Activated CD4-positive, alpha-beta T cell treated with anti-CD3 and anti-CD28 coated beads, Interleukin-2, amount 10 ng/mL, durations not matched to agents 24 days and 14 days (primary cell): Measurements from ENCODE around the gene S100A7A. TPM values are rescaled to one million over a fixed set of nuclear protein-coding genes. Genes with fewer than 3 reads are reported as not detected.

Source experiments
- DNase-seq: peaks from one replicate; pipeline ENCODE4 v3.0.0; 2022
- H3K27ac Mint-ChIP-seq: one replicate; pipeline ENCODE4 v1.8.0; 2022; ENCODE audit warnings: mild to moderate bottlenecking, mixed read lengths
- H3K27me3 Mint-ChIP-seq: one replicate; pipeline ENCODE4 v1.8.0; 2022; ENCODE audit warnings: mixed read lengths
- H3K36me3 Mint-ChIP-seq: one replicate; pipeline ENCODE4 v1.8.0; 2022; ENCODE audit warnings: low read depth, mild to moderate bottlenecking, mixed read lengths
- H3K4me1 Mint-ChIP-seq: one replicate; pipeline ENCODE4 v1.8.0; 2021; ENCODE audit warnings: mixed read lengths
- H3K4me3 Mint-ChIP-seq: one replicate; pipeline ENCODE4 v1.8.0; 2022; ENCODE audit warnings: mild to moderate bottlenecking, moderate library complexity, mixed read lengths
- H3K9me3 Mint-ChIP-seq: one replicate; pipeline ENCODE4 v1.8.0; 2021; ENCODE audit warnings: mixed read lengths
- intact Hi-C: fragments of 100-400 bp; cut with micrococcal nuclease; formaldehyde crosslinking; loops from one replicate; pipeline ENCODE4 v1.15.1; 2023
- total RNA-seq: library from RNA; stranded (reverse); gene quantifications from 2 replicates; pipeline ENCODE4 v1.2.3, GENCODE V29; 2022

Gene S100A7A
- total RNA-seq, 1 donor from 2014 or later, result not detected

DNA sequence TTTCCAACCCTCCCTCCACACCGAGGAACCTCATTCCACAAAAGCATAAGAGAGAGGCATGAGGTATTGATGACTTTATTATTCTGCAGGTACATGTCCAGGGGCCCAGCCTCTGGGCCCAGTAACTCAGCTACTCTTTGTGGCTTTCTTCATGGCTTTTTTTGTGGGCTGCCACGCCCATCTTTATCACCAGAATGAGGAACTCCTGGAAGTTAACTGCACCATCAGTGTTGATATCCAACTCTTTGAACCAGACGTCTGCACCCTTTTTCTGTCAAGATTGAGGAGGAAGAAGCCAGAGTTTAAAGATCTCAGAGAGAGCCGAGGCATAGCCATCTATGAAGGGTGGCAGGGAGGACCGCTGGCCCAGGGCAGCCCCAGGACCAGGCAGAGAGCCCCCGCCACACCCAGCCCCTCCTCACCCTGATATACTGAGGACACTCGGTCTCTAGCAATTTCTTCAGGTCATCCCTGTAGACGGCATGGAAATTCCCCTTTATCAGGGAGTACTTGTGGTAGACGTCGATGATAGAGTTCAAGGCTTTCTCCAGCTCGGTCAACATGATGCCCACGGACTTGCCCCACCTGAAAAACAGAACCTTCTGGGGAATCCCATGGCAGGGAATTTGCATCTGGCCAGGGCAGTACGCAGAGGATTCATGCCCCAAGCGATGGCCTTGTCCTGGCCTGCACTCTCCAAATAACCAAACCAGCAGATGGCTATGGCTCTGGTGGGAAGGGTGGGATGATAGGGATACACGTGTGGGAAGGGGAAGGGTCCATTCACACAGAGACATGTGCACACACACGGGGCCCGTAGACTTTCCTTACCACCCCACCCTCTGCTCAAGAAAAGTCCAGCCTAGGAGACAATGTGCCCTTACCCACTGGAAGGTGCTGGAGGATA is 26.1 kb upstream of the S100A7A start:
- Mint-ChIP-seq H3K9me3 (no peaks in the 10 kb centered on the region), H3K4me3 (no peak overlapping the region), H3K36me3 (no peaks in the 10 kb centered on the region), H3K27me3 (peaks cover 4% of the 10 kb centered on the region), H3K4me1 (peaks cover 4% of the 10 kb centered on the region), H3K27ac (no peak overlapping the region)
- intact Hi-C loops, result no loop called here
- DNase-seq, result no peak

GRCh38 chr1:153390938-153391710 is 25.2 kb upstream of the S100A7A start, which contains the start of gene S100A8:
Gene S100A8 (minus strand): TSS chr1:153391073. CDS start chr1:153390535, 538 bp downstream.
- no peak for DNase-seq
- Mint-ChIP-seq H3K36me3 (no peaks in the 10 kb centered on the region), H3K9me3 (no peaks in the 10 kb centered on the region), H3K4me1 (peaks cover 4% of the 10 kb centered on the region), H3K4me3 (no peak within 1 kb of the TSS), H3K27me3 (peaks cover 4% of the 10 kb centered on the region), H3K27ac (no peak within 1 kb of the TSS)
- intact Hi-C loops, result no loop called here

GRCh38 chr1:153392258-153392657 is 24.1 kb upstream of the S100A7A start:
- Mint-ChIP-seq H3K9me3 (no peaks in the 10 kb centered on the region), H3K36me3 (no peaks in the 10 kb centered on the region), H3K27me3 (peaks cover 4% of the 10 kb centered on the region), H3K27ac (no peak overlapping the region), H3K4me1 (no peaks in the 10 kb centered on the region), H3K4me3 (no peak overlapping the region)
- intact Hi-C loops, result no loop called here
- DNase-seq, result no peak

GRCh38 chr1:153392822-153393221 is 23.5 kb upstream of the S100A7A start:
- intact Hi-C loops, result no loop called here

GRCh38 chr1:153393926-153394325 is 22.4 kb upstream of the S100A7A start:
- no peak for DNase-seq
- intact Hi-C loops, result no loop called here
- Mint-ChIP-seq H3K4me3 (no peak overlapping the region), H3K36me3 (no peaks in the 10 kb centered on the region), H3K27ac (no peak overlapping the region), H3K9me3 (no peaks in the 10 kb centered on the region), H3K27me3 (peaks cover 4% of the 10 kb centered on the region), H3K4me1 (no peaks in the 10 kb centered on the region)

More at GRCh38 chr1:153392822-153393221, 23.5 kb upstream of the S100A7A start:
- H3K27ac Mint-ChIP-seq, result no peak overlapping the region
- no peak overlapping the region for H3K4me3 Mint-ChIP-seq
- DNase-seq, result no peak
- H3K9me3 Mint-ChIP-seq, result no peaks in the 10 kb centered on the region
- H3K27me3 Mint-ChIP-seq, result peaks cover 4% of the 10 kb centered on the region
- H3K36me3 Mint-ChIP-seq, result no peaks in the 10 kb centered on the region
- no peaks in the 10 kb centered on the region for H3K4me1 Mint-ChIP-seq

- H3K9me3 Mint-ChIP-seq, result no peaks in the 10 kb centered on the region
- intact Hi-C loops, result no loop called here
- DNase-seq, result no peak
- H3K36me3 Mint-ChIP-seq, result no peaks in the 10 kb centered on the region
- H3K27me3 Mint-ChIP-seq, result peaks cover 4% of the 10 kb centered on the region
- H3K27ac Mint-ChIP-seq, result no peak overlapping the region
- H3K4me3 Mint-ChIP-seq, result no peak overlapping the region
- no peaks in the 10 kb centered on the region for H3K4me1 Mint-ChIP-seq
Measured at GRCh38 chr1:153394391-153394790, 21.9 kb upstream of the S100A7A start.

- intact Hi-C loops, result no loop called here
- Mint-ChIP-seq H3K27ac (no peak overlapping the region), H3K9me3 (no peaks in the 10 kb centered on the region), H3K4me3 (no peak overlapping the region), H3K4me1 (no peaks in the 10 kb centered on the region), H3K27me3 (peaks cover 3% of the 10 kb centered on the region), H3K36me3 (no peaks in the 10 kb centered on the region)
- DNase-seq, result no peak
Measured at GRCh38 chr1:153395136-153395685, 21.1 kb upstream of the S100A7A start.

DNA sequence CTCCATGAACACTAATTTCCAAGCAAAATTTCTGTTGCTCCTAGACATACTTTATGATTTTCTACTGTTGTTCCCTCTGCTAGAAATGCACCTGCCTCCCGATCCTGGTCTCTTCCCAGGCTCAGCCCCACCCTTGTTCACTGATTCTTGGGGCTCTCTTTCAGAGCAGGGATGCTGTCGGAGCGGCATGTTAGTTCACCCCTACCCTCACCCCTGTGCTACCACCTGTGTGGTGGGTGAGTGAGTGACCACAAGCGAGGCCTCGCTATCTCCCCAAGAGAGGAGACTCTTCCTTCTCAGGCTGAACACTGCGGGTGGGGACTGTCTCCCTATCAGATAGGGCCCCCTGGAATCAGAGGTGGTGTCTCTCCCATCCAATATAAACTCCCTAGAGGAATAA is 20.5 kb upstream of the S100A7A start:
- Mint-ChIP-seq H3K27me3 (peaks cover 3% of the 10 kb centered on the region), H3K9me3 (no peaks in the 10 kb centered on the region), H3K4me1 (no peaks in the 10 kb centered on the region), H3K27ac (no peak overlapping the region), H3K36me3 (no peaks in the 10 kb centered on the region), H3K4me3 (no peak overlapping the region)
- no peak for DNase-seq
- intact Hi-C loops, result no loop called here

- H3K36me3 Mint-ChIP-seq, result no peaks in the 10 kb centered on the region
- intact Hi-C loops, result no loop called here
- DNase-seq, result no peak
- no peaks in the 10 kb centered on the region for H3K9me3 Mint-ChIP-seq
- no peaks in the 10 kb centered on the region for H3K4me1 Mint-ChIP-seq
- no peak overlapping the region for H3K4me3 Mint-ChIP-seq
- peaks cover 3% of the 10 kb centered on the region for H3K27me3 Mint-ChIP-seq
- H3K27ac Mint-ChIP-seq, result no peak overlapping the region
Measured at GRCh38 chr1:153396461-153396860, 19.9 kb upstream of the S100A7A start.

DNA sequence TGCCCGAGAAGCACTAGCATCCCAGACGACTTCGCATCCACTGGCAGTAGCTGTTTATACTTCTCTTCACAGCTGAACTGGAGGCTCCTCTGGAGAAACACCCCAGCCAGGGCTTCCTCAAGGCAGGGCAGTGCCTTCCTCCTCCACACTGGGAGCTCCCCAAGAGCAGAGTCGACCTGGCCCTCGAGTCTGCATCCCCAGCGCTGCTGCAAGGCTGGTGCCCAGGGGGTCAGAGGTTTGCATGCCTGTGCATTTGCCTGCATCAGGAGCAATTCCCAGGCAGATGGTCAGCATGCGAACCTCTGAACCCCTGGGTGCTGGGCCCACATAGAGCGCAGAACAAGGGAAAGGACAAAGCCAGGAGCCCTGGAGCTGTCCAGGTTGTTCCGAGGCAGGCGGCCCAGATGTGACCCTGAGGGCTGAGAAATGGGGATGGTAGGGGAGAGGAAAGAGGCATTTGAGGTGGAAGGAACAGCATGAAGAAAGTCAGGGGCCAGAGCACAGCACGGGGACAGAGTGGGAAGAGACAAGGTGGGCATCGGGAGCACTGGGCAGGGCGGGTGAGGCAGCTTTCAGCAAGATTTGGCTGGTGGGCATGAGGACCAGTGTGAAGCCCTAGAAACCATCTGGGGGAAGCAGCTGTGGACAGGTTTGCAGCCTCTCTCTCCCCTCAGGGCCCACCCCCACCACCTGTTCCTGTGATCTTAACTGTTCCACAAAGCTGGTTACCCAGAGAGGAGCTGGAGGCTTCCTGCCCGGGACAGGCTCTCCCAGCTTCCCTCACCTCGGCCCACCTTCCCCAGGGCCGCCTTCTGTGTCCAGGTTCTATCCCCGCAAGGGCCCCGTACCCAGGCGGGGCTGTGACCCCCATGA is 19.0 kb upstream of the S100A7A start:
- Mint-ChIP-seq H3K4me3 (no peak overlapping the region), H3K9me3 (no peaks in the 10 kb centered on the region), H3K27me3 (peaks cover 8% of the 10 kb centered on the region), H3K27ac (no peak overlapping the region), H3K4me1 (no peaks in the 10 kb centered on the region), H3K36me3 (no peaks in the 10 kb centered on the region)
- no peak for DNase-seq
- intact Hi-C loops, result no loop called here

- no peak for DNase-seq
- Mint-ChIP-seq H3K27ac (no peak overlapping the region), H3K36me3 (no peaks in the 10 kb centered on the region), H3K9me3 (no peaks in the 10 kb centered on the region), H3K4me3 (no peak overlapping the region), H3K27me3 (peaks cover 7% of the 10 kb centered on the region), H3K4me1 (no peaks in the 10 kb centered on the region)
- intact Hi-C loops, result no loop called here
Measured at GRCh38 chr1:153397924-153398651, 18.2 kb upstream of the S100A7A start.

DNA sequence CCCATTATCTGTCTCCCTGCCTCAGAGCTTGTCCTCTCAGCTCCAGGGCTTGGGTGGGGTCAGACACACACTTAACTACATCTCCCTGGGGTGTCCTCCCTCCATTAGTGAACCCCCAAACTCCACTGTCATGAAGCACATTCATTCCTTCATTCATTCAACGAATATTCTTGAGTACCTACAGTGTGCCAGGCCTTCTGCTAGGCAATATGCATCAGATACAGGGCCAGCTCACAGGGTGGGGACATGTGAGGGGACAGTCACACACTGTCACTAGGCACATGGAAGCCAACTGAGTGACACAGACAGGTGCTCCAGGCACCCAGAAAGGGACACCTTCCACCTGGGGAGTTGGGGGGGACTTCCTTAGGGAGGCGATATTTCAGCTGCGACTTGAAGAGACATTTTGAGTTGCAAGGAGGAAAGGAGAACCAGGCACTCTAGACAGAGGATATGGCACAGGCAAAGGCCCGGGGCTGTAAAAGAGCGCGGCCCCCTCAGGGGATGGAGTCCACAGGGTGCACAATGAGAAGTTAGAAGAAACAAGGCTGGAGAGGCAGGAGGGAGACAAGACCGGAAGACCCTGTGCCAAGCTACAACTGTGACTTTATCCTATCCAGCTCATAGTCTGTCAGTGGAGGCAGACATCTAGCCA is 16.8 kb upstream of the S100A7A start:
- intact Hi-C loops, result no loop called here
- Mint-ChIP-seq H3K9me3 (no peaks in the 10 kb centered on the region), H3K4me1 (no peaks in the 10 kb centered on the region), H3K27me3 (peaks cover 6% of the 10 kb centered on the region), H3K36me3 (no peaks in the 10 kb centered on the region), H3K27ac (no peak overlapping the region), H3K4me3 (no peak overlapping the region)
- no peak for DNase-seq
